Middle frontal gyrus (tissue), 1 donor: ENCODE results near the gene FAM124B.
"Not testable (repeated sequence)": the region's sequence is repeated elsewhere in the genome, so short reads cannot be mapped to it uniquely, and the experiment has no call there.

ENCODE experiments used
- DNase-seq: peaks from one replicate; pipeline ENCODE4 v3.0.0-alpha.2; 2015; ENCODE audit warnings: low spot score; ENCODE audit errors: extremely low spot score

The FAM124B gene

DNA sequence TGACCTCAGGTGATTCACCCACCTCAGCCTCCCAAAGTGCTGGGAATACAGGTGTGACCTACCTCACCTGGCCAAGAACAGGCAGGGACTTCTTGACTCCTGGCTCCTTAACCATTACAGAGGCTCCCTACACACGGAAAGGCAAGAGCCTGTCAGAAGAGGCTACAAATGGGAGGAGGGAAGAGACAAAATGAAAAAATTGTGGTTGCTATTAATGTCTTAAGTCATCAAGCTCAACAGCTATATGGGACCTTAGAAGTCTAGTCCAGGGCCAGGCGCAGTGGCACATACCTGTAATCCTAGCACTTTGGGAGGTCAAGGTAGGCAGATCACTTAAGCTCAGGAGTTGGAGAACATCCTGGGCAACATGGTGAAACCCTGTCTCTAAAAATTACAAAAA is 11.5 kb upstream of the FAM124B start:
- no peak for DNase-seq

GRCh38 chr2:224412141-224413015 is 10.5 kb upstream of the FAM124B start:
- no peak for DNase-seq

DNA sequence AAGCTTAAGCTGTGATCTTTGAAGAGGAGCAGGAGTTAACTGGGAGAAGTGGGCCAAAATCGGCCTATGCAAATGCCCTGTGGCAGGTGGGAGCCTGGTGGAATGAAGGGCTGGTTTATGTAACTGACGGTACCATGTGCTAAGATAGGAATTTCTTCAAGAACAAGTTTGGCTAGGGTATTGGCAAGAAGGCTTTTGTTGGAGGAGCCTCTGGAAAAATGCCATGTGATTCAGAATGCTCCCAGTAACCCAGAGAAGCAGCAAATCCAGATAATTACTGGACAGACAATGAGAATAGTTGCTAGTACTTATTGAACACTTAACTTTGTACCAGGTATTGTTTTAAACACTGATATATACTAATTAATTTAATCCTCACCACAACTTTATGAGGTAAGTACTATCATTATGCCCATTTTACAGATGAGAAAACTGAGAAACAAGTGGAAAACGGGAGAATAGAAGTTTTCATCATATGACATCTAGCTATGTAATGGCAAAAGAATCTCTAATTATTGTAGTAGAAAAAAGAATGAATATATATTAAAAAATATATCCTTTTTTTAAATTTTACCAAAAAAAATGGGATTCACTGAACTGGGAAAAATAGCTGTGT is 9.1 kb upstream of the FAM124B start:
- no peak for DNase-seq

GRCh38 chr2:224408676-224409075 is 6.8 kb upstream of the FAM124B start:
- no peak for DNase-seq

DNA sequence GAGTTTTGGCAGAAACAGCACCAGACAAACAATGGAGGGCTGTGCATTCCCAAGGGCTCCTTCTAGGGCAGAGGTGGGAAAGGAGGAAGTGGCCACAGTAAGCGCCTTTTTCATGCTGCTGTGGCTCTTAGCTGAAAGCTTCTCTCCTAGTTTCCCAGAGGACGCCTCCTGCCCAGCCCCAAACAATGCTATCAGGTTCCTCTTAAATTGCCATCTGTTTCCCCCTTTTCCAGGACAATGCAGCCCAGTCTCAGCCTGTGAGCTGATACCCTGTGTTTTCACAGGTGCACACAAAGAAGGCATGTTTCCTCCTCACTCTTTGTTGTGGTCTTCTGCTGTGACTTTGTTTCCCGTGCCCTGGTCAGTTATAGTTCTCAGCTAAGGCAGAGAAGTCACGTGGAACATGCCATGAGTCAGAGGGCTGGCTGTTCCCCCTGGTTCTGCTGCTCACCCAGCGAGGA is 5.4 kb upstream of the FAM124B start:
- DNase-seq = no peak

GRCh38 chr2:224405841-224406370 is 4.0 kb upstream of the FAM124B start:
- no peak for DNase-seq

DNA sequence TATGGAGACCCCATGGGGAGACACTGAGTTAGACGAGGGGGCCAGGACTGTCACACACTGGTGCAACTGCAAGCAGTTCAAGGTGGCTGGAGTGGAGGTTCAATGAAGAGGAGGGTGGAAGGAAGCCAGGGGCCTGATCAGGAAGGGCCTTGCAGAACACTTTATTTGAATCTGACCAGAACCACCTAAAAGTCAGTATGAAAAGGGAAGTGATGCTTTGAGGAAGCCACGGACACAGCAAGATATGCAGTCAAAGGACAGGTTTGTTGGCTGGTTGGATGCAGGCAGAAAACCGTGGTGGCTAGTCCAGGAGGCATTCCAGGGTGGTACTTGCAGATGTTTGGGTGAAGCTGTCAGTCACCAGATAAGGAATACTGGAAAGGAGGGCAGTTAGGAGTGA is 3.5 kb upstream of the FAM124B start:
- no peak for DNase-seq

DNA sequence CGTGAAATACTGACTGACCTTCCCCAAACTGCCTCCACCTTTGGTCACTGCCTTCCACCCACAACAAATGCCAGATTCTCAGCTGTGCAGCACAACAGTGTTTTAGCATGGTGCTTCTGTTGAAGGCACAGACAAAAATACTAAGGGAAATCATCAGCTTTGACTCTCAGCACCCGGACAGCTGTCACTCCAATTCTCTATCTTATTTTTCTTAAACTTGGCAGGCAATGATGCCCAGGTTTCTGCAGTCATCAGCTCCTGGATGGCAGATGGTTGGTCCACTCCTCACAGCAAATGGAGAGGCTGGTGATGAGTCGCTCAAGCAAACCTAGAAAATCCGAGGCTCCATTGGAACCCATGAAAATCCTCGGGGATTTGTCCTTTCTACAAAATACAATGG is 2.9 kb upstream of the FAM124B start:
- DNase-seq = no peak

DNA sequence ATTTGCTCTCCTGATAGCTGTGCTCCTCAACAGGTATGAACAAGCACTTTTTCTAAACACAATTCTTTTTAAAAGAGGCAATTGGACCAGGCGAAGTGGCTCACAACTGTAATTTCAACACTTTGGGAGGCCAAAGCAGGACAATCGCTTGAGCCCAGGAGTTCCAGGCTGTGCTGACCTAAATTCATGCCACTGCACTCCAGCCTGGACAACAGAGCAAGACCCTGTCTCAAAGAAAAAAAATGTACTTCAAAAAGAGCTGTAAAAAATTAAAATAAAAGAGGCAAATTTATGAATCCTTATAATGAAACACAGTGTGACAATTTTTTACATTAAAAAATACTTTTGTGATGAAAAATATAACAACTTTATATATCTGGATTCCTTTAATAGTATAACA is 1.8 kb upstream of the FAM124B start:
- DNase-seq = no peak

DNA sequence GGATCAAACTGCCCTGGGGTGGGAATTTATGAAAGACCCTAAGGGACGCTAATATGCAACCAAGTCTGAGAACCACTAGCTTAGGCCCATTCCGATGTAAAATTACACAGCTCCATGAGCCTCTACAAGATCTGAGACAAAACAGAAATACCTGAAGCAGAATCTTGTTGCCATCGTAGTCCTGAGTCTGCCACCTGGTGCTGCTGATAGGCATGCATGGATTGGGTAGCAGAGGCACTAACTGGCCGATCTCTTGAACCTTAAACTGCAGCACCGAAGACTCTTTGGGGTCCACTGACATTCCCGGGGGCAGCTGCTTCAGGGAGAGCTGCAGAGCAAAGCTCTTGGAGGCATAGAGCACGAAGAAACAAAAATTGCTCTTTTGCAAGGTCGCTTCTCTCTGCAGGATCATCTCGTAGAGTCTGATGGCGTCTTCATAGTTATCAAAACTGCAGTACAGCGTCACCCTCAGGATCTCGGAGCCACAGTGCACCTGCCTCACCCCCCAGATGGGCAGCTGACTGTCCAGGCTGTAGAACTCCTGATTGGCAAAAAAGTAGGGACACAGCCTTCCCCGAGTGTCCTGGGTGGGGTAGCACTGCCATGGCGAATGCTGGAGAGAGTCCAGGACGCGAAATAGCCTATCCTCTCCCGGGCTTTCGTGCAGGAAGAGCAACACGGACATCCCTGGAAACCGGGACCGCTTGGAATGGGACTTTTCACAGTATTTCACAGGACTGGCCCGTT is 848 bp downstream of the FAM124B start:
- no peak for DNase-seq

DNA sequence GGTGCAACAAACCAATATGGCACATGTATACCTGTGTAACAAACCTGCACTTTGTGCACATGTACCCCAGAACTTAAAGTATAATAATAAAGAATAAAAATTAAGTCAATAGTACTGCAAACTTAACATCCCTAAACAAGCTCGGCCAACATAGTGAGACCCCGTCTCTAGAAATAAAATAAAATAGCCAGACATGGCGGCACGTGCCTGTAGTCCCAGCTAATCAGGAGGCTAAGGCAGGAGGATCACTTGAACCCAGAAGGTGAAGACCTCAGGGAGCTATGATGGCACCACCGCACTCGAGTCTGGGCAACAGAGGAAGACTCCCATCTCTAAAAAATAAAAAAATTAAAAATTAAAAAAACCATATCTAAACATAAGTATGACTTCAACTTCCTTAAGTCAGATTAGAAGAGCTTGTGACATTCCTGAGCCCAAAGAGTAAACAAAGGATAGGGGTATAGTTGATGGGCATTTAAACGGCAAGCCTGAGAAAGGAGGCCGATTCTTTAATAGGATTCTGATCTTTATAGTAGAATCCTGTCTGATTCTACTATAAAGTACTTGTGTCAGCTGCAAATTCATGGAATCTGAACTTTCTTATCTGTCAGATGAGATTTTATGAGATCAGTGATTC is 1.6 kb downstream of the FAM124B start:
- no peak for DNase-seq

DNA sequence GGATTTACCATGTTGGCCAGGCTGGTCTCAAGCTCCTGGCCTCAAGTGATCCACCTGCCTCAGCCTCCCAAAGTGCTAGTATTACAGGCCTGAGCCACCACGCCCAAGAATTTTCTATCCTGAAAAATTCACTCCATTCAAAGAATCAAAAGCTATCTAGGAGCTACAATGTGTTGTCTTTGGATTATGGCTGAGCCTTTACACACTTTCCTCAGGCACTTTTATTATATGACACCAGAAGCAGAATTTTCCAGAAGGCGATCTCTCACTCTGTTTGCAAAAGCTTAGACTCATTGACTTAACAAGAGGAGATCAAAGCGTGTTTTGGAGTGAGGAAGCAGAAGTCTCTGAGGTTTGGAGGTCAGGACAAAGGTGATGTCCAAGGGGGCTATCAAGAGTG is 3.6 kb downstream of the FAM124B start:
- DNase-seq = no peak

DNA sequence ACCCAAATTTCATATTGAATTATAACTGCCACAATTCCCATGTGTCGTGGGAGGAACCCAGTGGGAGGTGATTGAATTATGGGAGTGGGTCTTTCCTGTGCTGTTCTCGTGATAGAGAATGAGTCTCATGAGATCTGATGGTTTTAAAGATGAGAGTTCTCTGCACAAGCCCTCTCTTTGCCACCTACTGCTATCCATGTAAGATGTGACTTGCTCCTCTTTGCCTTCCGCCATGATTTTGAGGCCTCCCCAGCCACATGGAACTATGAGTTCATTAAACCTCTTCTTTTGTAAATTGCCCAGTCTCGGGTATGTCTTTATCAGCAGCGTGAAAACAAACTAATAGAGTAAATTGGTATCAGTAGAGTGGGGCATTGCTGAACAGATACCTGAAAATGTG is 4.8 kb downstream of the FAM124B start:
- DNase-seq = not testable (repeated sequence)

DNA sequence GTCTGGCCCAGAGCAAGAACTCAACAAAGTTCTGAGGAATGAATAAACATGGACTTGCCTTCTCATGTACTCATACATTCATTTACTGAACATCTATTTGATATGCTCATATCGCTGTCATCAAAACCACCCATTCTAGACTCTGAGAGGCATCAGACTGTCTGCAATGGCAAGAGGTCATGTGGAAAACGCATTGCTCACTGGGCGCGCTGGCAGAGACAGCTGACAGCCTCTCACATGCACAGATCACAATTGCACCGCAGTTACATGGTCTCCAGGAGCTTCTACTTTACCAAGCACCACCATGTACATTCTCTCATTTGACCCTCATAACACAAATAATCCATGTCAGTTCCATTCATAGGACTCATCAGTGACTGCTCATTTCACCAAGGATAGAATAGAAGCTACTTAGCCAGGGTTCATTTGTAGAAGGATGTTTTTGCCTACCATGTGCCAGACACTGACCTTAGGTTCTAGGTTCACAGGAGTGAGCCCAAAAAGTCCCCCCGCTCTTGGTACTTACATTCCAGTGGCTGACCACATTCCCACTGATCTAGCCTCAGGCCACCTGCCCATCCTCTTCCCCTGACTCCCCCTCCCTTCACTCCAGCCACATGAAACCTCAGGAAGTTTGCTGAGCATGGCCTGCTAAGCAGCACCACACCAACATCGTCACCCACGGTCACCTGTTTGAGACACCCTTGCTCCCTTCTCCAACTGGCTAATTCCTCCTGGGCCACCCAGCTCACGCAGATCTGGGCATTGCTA is 6.1 kb downstream of the FAM124B start:
- no peak for DNase-seq

DNA sequence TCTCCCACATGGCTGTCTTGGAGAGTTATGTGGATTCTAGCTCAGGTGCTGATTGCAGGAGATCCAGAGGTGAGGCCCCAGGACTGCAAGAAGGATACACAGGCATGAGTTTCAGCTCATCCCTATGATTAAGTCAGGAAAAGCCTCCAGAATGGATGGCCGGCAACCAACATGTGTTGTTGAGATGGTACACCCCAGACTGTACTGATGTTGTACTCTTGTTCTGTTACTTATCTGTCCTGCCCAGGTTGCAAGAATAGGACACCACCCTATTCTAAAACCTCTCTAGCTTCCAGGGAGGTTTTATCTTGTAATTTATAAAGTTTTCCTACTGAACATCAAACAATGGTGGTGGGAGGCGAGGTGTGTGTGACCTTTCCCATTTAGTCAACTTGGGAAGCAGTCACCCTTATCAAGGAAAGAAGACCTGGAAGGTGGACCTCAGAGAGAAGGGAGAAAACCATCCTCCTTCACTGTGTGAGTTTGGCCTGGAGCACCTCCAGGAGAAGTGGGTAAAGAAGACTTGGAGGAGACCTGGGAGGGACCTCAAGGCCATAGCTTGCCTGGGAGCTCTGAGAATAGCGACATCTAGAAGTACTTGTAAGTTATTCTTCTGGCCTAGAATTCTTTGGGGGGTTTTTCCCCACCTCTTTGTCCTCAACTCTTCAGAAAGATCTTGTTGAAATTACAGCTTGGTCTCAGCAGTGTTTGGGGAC is 8.6 kb downstream of the FAM124B start:
- DNase-seq = no peak

DNA sequence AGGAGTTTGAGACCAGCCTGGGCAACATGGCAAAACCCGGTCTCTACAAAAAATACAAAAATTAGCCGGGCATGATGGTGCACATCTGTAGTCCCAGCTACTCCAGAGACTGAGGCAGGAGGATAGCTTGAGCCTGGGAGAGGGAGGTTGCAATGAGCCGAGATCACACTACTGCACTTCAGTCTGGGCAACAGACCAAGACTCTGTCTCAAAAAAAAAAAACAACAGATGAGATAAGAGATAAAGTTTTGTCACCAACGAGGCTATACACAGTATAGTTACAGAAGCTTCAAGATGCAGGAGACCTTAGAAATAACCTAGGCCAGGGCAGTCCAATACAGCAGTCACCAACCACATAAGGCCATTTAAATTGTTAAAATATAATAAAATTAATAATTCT is 9.4 kb downstream of the FAM124B start:
- no peak for DNase-seq

DNA sequence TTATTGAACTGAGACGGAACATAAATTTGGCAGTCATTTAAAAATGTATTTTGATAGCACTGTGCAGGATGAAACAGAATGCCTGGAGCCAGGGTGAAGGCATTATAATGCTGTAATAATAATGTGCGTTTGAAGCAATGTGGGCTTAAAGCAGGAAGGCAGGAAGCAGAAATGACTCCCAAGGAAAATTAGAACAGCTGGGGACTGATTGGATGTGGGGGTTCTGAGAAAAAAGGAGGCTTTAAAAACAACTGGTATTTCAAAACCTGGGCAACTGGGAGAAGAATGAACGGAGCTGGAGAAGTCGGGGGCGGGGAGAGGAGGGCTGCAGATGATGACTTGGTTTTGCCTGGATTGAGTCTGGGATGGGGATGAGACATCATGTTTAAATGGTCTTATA is 12.6 kb downstream of the FAM124B start:
- no peak for DNase-seq

DNA sequence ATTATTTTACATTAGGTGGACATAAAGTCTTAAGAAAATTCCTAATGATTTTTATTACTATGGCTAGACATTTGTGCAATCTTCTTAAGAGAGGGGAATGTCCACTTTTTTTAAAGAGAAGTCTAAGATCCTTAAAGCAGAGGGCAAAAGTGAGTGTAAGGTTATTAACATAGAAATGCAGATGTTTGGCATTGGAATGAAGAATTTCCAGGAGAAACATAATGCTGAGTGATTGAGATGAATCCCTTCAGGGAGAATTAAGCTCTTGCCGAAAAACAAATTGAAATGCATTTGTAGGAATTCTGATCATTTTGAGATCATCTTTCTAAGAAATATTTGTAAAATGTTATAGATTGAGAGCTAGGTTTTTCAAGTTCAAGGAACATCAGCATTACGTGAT is 15.0 kb downstream of the FAM124B start:
- DNase-seq = no peak

GRCh38 chr2:224382973-224383555 is 18.8 kb downstream of the FAM124B start:
- DNase-seq = no peak

DNA sequence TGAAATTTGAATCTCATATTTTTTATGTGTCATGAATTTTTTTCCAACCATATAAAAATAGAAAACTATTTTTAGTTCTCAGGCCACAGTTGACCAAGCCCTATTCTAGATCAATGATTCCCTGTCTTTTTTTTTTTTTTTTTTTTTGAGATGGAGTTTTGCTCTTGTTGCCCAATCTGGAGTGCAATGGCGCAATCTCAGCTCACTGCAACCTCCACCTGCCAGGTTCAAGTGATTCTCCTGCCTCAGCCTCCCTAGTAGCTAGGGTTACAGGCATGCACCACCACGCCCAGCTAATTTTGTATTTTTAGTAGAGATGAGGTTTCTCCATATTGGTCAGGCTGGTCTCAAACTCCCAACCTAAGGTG is 19.6 kb downstream of the FAM124B start:
- DNase-seq = not testable (repeated sequence)
